GM19397 (cell line): Measurements from ENCODE around the gene GRWD1.
"Not testable (repeated sequence)": the region's sequence is repeated elsewhere in the genome, so short reads cannot be mapped to it uniquely, and the experiment has no call there.

ENCODE experiments used
- ATAC-seq: cut with Tn5 transposase; IDR thresholded peaks from one replicate; pipeline ENCODE4 v1.9.1; 2021; ENCODE audit warnings: mild to moderate bottlenecking, moderate library complexity; ENCODE audit not compliant: unreplicated experiment

The GRWD1 gene

GRCh38 chr19:48478339-48479256 lies 32.8 kb downstream of the GRWD1 start:
- ATAC-seq: no peak

- no peak for ATAC-seq
Observed at GRCh38 chr19:48479686-48480085, 33.9 kb downstream of the GRWD1 start.

- no peak for ATAC-seq
Observed at GRCh38 chr19:48480183-48480557, 34.4 kb downstream of the GRWD1 start.

GRCh38 chr19:48480558-48481500 lies 35.0 kb downstream of the GRWD1 start:
- ATAC-seq: no peak

GRCh38 chr19:48481846-48482639 lies 36.3 kb downstream of the GRWD1 start:
- ATAC-seq: no peak

GRCh38 chr19:48483301-48483700 lies 37.5 kb downstream of the GRWD1 start:
- ATAC-seq: no peak

GRCh38 chr19:48484247-48484893 lies 38.6 kb downstream of the GRWD1 start:
- no peak for ATAC-seq

- no peak for ATAC-seq
Observed at GRCh38 chr19:48484931-48485612, 39.3 kb downstream of the GRWD1 start.

GRCh38 chr19:48486706-48487105 lies 40.9 kb downstream of the GRWD1 start:
- not testable (repeated sequence) for ATAC-seq

- no peak for ATAC-seq
Observed at GRCh38 chr19:48487544-48487943, 41.8 kb downstream of the GRWD1 start.

- ATAC-seq: no peak
Observed at GRCh38 chr19:48487948-48488347, 42.2 kb downstream of the GRWD1 start.

- not testable (repeated sequence) for ATAC-seq
Observed at GRCh38 chr19:48488478-48488877, 42.7 kb downstream of the GRWD1 start.

GRCh38 chr19:48489608-48490216 lies 43.9 kb downstream of the GRWD1 start:
- ATAC-seq: no peak

GRCh38 chr19:48490981-48491792 lies 45.4 kb downstream of the GRWD1 start:
- no peak for ATAC-seq

- no peak for ATAC-seq
Observed at GRCh38 chr19:48491793-48492123, 46.0 kb downstream of the GRWD1 start.

- peak; percentile 57 for ATAC-seq
Observed at GRCh38 chr19:48492925-48493717, 47.3 kb downstream of the GRWD1 start.

GRCh38 chr19:48493718-48494401 lies 48.1 kb downstream of the GRWD1 start:
- ATAC-seq: peak; percentile 5
